Posterior vena cava (tissue), 2 donors: ENCODE data around the gene ANGPTL1. TPM values are rescaled to one million over a fixed set of nuclear protein-coding genes. Genes with fewer than 3 reads are reported as not detected.
"Not testable (repeated sequence)": the region's sequence is repeated elsewhere in the genome, so short reads cannot be mapped to it uniquely, and the experiment has no call there.

Source experiments
- DNase-seq: peaks from one replicate; pipeline ENCODE4 v3.0.0-alpha.2; 2020; ENCODE audit warnings: low spot score
- intact Hi-C, 2 donors: fragments of 100-400 bp; cut with DNase I; formaldehyde crosslinking; loops; one replicate each; pipeline versions ENCODE4 v1.14.1 to v1.14.2; 2022 to 2023
- total RNA-seq, 2 donors: library from RNA; stranded (reverse); fragmentation: NEBNext Ultra II Directional; extraction: Animal tissue kit (Norgen Biotek cat#: 25700); gene quantifications; one replicate each; pipeline ENCODE4 v1.2.1, GENCODE V29; 2021
- donor health status: DM: yes; HTN: yes; CAD: no.
- donor health status: DM: yes; HTN: yes; CAD: no.

The ANGPTL1 gene
- total RNA-seq, 2 donors from 2014 or later, result 63.8 to 280 TPM

DNA sequence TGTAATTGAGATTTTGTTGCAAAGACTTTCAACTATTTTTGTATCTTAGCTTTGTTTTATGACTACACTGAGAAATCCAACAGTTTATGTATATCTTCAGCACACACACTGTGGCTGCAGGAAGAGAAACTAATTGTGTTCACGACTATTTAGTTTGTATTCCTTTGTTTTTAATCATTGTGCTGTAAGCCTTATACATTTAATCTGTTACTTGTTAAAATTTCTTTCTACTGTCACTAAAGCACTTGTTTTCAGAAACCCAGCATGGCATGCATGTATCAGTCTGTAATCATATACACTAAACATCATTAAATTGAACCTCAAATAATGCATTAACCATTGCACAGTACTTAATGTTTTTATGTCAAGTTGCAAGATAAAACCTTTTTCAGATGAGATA is 656 bp downstream of the ANGPTL1 start:
- intact Hi-C loops, result no loop called here
- DNase-seq, result no peak

DNA sequence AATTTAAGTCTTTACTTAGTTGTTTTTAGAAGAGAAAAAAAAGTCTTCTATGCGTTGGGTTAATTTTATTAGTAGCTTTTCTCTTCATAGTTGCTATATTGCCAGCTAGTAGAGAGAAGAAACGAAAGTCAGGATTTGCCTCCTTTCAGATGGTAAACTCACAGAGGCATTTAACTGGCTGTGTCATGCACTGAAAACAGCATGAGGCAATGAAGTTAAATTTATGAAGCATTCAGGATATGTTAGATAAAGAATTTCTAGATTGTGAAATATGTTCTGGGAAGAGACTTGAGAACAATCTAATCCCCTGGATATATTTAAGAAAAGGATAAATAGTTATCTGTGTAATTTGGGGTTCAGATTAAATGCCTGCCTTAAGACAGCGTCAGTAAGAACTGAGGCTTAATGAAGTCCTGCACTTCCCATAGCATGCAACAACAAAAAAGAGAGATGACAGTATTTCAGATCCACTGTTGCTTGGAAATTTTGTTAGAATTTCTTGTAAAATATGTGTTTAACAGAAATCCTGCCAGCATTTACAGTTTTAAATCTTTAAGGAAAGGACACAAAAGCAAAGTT is 1.7 kb downstream of the ANGPTL1 start:
- no peak for DNase-seq
- intact Hi-C loops, result loop anchor here in 1 of 2 donors (5.0 kb wide), 2 partner anchors 63 to 567 kb away; no protein-coding TSS in a partner anchor

DNA sequence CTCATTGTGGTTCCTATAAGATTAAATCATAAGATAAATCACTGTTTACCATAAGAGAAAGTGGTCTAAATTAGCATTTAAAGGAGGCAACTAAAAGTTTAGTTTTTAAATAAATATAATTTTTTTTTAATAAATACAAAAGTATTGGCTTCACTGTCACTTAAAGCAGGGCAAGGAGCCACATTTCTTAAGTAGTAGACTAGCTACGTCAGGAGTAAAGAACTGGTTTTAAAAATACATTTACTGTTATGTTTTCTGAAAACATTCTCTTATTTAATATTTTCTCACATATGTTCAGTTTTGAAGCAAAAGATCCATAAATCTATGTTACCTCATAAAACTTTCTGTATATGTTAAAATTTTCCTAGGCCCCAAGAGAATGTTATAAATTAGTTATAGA is 2.2 kb downstream of the ANGPTL1 start:
- intact Hi-C loops, result loop anchor here in 1 of 2 donors (5.0 kb wide), 2 partner anchors 64 to 566 kb away; no protein-coding TSS in a partner anchor
- no peak for DNase-seq

DNA sequence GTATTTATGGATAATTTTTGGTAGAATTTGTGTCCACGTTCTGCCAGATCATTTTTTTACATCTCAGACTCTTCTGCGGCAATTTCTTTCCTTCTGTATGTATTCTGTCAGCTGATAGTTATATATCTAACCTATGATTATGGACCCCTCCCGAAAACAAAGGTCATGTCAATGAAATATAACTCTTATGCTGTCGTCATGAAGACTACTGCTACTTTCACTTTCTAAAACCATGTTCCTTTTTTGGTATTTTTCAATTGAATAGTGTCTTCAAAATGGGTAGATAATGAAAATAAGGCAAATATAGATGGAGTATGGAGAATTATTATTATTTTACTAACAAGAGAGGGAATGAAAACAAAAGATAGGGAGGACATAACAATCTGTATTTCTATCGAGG is 3.2 kb downstream of the ANGPTL1 start:
- intact Hi-C loops, result loop anchor here in 1 of 2 donors (5.0 kb wide), 2 partner anchors 65 to 565 kb away; no protein-coding TSS in a partner anchor
- DNase-seq, result no peak

DNA sequence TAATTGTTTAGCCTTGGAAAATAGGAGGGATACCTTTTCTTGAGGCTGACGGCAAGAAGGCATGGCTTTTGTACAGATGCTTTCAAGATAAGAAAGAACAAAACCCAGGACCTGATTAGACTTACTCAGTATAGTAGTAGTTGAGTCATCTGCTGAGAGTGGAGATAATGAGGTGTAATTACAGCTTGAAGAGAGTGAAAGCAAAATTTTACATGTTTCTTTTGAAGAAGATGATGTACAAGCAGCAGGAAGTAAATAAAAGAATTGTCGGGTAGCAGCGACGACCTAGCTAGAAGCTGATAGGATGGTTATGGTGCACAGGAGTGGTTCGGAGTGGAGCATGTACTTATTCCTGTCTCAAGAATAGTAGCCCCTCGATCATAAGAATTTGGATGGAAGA is 6.6 kb downstream of the ANGPTL1 start:
- intact Hi-C loops, result no loop called here

DNA sequence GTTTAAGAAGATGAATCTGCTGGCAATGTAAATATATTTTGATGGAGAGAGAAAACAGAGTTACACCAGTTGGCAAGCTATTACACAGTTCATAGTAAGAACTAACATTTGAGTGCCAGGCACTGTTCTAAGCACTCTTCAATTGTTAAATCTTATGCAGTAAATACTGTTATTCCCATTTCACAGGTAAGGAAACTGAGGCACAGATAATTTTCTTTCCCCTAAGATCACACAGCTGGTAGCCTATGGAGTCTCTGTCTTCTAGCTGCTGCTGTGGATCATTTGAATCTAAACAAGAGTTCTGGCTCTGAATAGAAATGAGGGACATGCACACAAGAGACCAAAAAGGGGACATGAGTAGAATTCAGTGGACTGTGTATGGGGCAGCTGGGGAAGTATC is 8.0 kb downstream of the ANGPTL1 start:
- DNase-seq, result no peak
- intact Hi-C loops, result no loop called here

More for the DNA sequence above, 6.6 kb downstream of the ANGPTL1 start:
- DNase-seq, result no peak

DNA sequence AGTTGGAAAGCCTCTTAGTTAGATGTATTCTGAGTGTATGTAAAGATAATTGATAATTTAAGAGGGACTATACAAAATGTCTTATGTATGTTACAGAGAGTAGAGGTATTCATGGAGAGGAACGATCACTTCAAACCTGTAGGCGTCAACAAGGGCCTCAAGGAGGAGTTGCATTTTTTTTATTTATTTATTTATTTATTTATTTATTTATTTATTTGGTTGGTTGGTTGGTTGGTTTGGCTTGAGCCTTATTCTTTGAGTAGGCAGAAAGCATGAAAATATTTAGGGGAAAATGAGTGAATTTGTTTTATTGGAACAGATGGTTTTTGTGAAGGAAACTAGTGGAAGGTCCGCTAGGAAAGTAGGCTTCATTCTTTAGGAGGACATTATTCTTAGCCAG is 8.5 kb downstream of the ANGPTL1 start:
- intact Hi-C loops, result no loop called here
- DNase-seq, result no peak

DNA sequence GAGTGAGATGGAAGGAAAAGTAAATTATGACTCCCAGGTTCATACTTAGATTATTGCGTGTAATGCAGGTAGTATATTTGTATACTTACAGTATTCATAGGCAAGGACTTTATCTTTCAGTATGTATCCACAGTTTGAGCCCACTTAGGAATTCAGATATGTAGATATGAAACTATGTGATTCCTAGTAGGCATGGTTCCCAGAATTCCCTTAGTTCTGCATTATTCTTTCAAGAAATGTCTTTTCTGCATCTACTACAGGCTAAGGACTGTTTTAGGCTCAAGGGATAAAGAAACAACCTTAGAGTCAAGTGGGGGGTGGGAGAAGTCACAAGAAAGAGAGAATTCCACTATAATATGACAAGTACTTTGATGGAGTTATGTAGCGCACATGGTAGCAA is 13.8 kb downstream of the ANGPTL1 start:
- intact Hi-C loops, result no loop called here
- DNase-seq, result no peak

DNA sequence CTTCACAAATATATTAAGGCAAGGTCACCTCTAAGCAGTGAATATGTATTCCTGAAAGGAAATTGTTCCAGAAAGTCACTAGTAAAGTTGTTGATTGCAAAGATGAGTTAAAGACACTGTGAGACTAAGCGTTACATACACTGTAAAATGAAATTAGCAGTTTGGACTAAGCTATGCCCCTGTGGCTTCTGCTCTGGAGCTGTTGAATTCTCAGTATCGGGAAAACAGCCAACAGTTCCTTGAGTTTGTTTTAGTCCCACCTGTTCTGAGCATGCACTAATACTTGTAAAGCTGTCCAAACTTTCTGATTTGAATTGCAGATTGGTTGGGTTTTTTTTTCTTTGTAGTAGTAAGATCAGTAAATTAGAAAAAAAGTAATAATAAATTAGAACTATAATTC is 21.0 kb downstream of the ANGPTL1 start:
- intact Hi-C loops, result no loop called here
- DNase-seq, result no peak

DNA sequence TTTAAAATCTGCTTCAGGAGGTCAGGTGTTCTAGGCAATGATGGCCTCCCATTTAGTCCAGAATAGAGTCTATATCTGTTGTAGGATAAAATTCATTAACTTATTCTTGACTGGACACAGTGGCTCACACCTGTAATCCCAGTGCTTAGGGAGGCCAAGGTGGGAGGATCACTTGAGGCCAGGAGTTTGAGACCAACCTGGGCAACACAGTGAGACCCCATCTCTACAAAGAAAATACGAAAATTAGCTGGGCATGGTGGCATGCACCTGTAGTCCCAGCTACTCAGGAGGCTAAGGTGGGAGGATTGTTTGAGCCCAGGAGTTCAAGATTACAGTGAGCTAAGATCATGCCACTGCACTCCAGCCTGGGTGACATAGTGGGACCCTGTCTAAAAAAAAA is 23.0 kb downstream of the ANGPTL1 start:
- intact Hi-C loops, DNase-seq: not testable (repeated sequence)

DNA sequence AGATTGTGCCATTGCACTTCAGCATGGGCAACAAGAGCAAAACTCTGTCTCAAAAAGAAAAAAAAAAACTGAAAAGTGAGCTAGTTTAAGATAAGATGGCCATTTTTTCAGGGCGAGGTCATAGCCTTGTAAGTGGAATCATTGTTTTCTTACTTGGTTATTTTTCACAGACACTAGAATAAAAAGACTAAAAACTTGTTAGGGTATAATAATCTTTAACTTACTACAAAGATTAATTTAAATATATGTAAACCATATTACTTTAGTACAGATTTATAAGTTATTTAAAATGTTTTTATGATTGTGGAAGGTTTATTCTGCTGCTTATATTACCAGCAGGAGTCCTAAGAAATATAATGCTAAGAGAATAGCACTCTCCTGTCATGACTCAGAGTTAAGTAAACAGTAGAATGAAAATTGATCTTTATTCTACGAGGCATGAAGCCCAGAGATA is 23.5 kb downstream of the ANGPTL1 start:
- DNase-seq, result no peak
- intact Hi-C loops, result no loop called here

DNA sequence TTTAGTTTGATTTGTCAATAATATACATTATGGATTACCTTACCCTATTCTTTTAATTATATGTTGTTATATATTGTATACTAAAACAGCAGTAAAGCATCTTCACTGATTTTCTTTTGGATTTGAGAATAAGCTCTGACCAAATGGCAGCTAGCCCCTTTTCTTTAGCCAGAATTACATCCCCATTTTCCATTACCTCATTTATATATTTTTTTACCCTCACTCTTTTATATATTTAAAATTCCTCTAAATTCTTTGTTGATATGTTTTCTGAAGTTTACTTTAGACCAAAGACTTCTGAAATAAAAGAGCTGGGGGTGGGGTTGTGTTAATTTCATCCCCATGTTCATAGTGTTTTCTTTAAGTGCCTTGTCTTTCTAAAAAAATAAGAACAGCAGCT is 24.6 kb downstream of the ANGPTL1 start:
- DNase-seq, result no peak
- intact Hi-C loops, result no loop called here

DNA sequence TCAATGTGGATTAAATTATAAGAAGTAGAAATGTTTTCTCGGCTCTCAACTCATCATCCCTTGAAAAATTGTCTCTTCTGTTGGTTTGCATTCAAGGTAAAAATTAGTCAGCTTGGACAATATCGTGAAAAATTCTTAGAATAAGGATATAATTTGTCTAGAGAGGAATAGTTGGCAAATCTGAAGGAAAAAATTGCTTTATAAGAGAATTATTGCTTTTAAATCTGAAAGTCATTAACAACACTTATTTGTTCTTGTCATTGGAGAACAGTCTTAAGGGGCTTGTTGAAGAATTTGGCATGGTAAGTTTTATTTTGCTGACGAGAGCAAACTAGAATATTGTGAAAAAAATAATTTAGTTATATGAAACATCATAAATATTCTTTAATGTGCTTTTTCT is 26.4 kb downstream of the ANGPTL1 start:
- intact Hi-C loops, result no loop called here
- no peak for DNase-seq

DNA sequence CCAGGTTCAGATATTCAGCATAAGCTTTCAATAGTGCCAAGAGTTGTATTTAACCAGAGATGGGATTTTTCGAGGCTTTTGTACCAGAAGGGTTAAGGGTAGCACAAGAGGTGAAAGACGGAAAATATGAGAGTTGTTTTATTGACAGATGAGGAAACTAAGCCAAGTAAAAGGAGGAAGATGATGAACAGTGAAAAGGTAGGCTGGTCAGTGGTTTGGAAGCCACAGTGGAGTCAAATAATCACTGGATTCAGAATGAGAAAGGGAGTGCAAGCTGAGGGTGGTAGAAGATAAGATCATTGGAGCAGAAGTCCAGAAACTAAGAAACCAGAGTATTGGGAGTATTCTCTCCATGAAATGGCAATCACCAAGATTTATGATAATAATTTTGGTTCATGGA is 45.7 kb downstream of the ANGPTL1 start:
- no peak for DNase-seq
- intact Hi-C loops, result no loop called here

DNA sequence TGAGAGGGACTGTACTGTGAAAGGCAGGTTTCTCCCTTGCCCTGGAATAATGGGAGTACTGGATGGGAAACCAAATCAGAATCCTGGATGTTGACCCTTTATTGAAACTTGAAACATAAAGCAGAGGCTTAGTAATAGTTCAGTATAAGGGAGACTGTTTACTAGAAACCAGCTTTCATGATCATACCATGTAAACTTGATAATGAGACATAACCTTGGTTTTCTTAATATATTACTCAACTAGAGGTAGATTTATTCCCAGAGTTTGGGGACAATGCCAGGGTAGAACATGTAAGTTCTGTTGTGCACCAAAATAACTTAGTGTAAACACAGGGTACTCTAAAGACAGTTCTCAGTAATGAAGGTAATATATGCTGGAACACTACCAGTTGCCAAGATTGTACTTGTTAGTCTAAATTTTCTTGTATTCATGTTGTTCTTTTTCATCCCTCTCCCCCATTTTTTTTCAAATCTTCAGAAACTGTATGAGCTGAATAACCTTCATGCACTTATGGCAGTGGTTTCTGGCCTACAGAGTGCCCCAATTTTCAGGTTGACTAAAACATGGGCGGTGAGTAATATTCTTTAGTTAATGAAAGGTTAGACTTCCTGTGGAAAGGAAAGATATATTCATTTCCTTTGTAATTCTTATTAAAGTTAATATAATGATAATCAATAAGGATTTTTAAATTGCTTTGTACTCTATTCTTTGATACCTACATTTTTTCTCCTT is 49.6 kb downstream of the ANGPTL1 start:
- no peak for DNase-seq
- intact Hi-C loops, result no loop called here

DNA sequence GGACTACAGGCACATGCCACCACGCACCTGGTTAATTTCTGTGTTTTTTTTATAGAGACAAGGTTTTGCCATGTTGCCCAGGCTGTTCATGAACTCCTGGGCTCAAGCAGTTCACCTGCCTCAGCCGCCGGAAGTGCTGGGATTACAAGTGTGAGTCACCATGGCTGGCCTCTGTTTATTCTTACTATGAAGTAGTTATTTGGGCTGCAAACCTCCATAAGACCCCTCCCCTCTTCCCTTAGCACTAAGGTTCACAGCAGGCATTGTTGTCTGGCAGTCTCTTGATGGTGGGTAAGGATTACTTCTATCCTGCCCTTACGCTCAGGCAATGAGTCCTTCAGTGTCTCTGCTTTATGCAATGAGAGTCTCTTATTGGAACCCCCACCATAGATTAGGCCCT is 51.8 kb downstream of the ANGPTL1 start:
- no peak for DNase-seq
- intact Hi-C loops, result no loop called here

DNA sequence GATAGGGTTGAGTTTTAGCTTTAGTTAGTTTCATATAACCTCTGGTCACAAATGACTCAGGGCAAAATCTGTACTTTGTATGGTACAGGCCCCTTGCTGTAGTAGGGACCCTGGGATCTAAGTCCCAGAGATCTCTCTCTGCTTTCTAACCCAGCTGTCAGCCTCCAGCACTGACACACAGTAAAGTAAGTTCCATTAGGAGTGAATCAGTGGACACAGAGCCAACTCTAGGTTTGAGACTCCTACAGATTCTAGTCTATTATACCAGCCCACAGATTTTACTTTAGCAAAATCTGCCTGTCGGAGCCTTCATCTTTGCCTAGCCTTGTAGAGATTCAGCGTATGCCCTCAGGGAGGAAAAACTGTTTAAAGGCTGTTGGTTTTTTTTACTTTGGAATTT is 52.5 kb downstream of the ANGPTL1 start:
- no peak for DNase-seq

DNA sequence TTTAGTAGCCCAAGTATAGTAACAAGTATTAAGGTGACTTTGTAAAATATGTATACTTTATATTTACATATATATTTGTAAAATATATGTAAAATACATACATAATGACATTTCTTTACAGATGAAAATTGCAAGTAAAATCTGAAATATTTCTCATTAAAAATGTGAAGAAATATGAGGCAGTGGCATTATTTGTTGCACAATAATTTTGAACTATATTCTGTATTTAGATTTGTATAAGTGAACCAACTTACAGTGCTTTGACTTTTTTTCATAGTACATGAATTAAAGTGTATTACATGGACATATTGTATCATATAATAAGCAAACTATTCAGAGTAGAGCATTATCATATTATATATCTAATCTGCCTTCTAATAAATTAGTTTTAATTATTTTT is 60.3 kb downstream of the ANGPTL1 start:
- intact Hi-C loops, result loop anchor here (5.0 kb wide), 1 partner anchor 192 kb away; no protein-coding TSS in a partner anchor

More for the DNA sequence above, 52.5 kb downstream of the ANGPTL1 start:
- intact Hi-C loops, result no loop called here

DNA sequence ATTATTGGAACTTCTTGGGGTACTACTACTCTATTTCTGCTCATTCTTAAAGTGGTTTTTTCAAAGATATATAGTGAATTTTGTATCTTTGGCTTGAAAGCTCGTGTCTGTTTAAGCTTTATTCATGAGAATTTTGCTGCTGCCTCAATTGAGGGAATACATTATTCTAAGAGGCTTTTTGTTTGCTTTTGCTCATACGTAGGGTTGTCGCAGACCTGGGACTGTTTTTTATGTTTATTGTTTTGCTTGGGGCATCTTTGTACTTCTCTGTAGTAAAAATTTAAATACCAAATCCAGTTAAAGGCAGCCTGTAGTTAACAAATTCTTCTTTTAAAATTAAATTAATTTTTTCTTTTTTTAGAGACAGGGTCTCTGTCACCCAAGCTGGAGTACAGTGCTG is 62.3 kb downstream of the ANGPTL1 start:
- intact Hi-C loops, result no loop called here
- no peak for DNase-seq

More for the DNA sequence above, 60.3 kb downstream of the ANGPTL1 start:
- no peak for DNase-seq

DNA sequence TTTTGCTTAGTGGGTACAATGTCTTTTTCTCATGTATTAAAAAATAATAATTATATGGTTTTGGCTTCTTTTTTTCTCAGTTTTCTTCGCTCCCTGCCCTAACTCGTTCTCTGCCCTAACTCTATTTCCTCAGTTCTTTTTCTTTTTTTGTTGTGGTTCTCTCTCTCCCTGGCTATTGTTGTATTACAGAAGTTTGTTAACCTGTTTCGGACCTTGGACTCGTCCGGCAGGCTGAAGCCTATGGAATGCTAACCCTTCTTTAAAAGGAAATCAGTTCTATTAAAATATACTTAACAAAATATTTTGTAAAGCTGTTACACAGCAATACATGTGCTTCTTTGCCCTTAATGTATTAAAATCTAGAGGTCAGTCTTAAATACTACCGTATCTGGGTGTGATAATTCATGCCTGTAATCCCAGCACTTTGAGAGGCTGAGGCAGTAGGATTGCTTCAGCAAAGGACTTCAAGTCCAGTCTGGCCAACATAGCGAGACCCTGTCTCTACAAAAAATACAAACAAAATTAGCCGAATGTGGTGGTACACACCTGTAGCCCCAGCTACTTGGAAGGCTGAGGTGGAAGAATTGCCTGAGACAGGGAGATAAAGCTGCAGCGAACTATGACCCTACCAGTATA is 64.1 kb downstream of the ANGPTL1 start:
- intact Hi-C loops, result no loop called here
- no peak for DNase-seq
